IPS-20b (cell line): Measurements from ENCODE around the gene TLX2.

Source experiments
- H3K27ac ChIP-seq: one replicate; pipeline ENCODE4 v1.5.1; 2013; ENCODE audit warnings: low read length
- H3K27me3 ChIP-seq: 2 replicates; pipeline ENCODE4 v1.6.1; 2013; ENCODE audit warnings: mild to moderate bottlenecking, low read length, inconsistent platforms; ENCODE audit not compliant: insufficient read depth
- H3K36me3 ChIP-seq: 2 replicates; pipeline ENCODE4 v1.6.1; 2013; ENCODE audit warnings: low read depth, mild to moderate bottlenecking, inconsistent platforms, low read length, moderate library complexity; ENCODE audit not compliant: insufficient read depth
- H3K4me1 ChIP-seq: 2 replicates; pipeline ENCODE4 v1.6.1; 2013; ENCODE audit warnings: mild to moderate bottlenecking, control low read depth, inconsistent platforms, low read length, moderate library complexity; ENCODE audit not compliant: insufficient read depth
- H3K4me3 ChIP-seq: 2 replicates; pipeline ENCODE4 v1.5.1; 2013; ENCODE audit warnings: mild to moderate bottlenecking, low read length, inconsistent platforms
- H3K9ac ChIP-seq: 2 replicates; pipeline ENCODE4 v1.6.1; 2013; ENCODE audit warnings: low read depth, mild to moderate bottlenecking, inconsistent platforms, low read length, moderate library complexity
- H3K9me3 ChIP-seq: 2 replicates; pipeline ENCODE4 v1.6.1; 2013; ENCODE audit warnings: mild to moderate bottlenecking, low read depth, low read length, inconsistent platforms; ENCODE audit not compliant: insufficient read depth

Gene TLX2

DNA sequence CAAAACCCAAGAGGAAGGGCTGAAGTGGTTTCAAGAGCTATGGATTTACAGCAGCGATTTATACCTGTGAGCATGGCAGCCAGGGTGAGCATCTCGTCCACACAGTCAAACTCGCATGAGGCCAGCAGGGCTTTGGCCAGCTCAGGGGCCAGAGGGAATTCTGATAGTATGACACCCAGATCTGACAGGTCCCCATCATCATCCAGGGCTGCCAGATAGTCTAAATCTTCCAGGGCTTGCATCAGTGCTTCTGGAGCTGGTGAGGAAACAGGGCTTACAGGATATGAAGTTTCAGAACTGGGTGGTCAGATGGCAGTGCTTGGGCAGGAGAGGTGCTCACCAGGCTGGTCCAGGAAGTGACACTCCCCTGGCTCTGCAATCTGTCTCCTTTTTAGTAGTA is 8.3 kb downstream of the TLX2 start:
- Histone ChIP-seq H3K27ac (no peak overlapping the region), H3K9ac (no peak overlapping the region), H3K4me1 (no peaks in the 10 kb centered on the region), H3K36me3 (peaks cover 18% of the 10 kb centered on the region), H3K9me3 (no peaks in the 10 kb centered on the region), H3K27me3 (peaks cover 63% of the 10 kb centered on the region), H3K4me3 (no peak overlapping the region)

DNA sequence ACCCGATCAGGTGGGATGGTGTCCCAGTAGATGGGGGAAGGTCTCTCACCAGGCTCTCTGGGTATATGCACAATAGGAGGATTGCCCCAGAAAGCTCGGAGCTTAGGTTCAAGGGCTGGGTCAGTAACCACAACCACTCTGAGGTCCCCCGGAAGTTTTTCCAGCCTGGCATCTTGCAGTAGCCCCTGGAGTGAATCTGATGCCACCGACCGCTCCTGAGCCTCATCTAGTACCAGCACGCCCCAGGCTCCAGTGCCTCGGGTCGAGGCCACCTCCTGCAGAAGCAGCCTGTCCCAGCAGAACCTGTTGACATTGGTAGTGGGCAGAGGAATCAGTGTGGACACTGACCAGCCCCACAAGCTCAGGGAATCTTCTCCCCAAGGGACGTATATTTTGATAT is 9.8 kb downstream of the TLX2 start:
- Histone ChIP-seq H3K27ac (no peak overlapping the region), H3K4me3 (no peak overlapping the region), H3K4me1 (no peaks in the 10 kb centered on the region), H3K9ac (no peak overlapping the region), H3K27me3 (peaks cover 48% of the 10 kb centered on the region), H3K9me3 (no peaks in the 10 kb centered on the region), H3K36me3 (peaks cover 26% of the 10 kb centered on the region)

DNA sequence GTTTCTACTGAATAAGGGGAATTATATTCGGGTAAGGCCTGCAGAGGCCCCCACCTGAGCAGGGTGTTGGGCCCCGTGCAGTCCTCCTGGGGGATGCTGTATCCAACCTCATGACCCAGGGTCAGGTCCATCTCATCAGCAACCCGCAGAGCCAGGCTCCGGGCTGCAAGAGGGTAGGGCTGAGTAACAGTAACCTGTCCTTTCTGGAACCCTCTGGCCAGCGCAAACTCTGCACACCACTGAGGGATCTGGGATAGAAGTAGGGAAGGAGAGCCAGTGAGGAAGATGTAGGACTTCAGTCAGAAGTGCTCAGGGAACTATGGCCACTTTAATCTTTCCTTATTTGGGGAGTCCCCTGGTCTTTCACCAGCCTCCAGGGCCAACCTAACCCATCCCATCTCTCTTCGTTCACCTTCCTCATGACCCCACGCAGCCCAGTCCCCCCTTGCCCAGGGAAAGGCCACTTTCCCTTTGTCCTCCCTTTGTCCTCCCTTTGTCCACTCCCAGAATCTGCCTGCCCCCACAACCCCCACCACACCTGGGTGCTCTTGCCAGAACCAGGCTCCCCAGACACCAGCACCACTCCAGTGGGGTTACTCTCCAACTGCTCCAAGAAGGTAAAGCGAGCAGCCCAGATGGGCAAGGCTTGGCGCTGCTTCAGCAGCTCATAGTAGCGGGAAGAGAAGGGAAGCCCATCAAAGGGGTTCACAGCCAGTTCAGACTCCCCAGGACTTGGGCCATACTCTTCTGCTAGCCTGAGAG is 10.9 kb downstream of the TLX2 start:
- H3K9me3 ChIP-seq, result no peaks in the 10 kb centered on the region
- H3K36me3 ChIP-seq, result peaks cover 26% of the 10 kb centered on the region
- no peak overlapping the region for H3K9ac ChIP-seq
- H3K27me3 ChIP-seq, result peaks cover 37% of the 10 kb centered on the region
- no peaks in the 10 kb centered on the region for H3K4me1 ChIP-seq
- no peak overlapping the region for H3K4me3 ChIP-seq
- no peak overlapping the region for H3K27ac ChIP-seq

DNA sequence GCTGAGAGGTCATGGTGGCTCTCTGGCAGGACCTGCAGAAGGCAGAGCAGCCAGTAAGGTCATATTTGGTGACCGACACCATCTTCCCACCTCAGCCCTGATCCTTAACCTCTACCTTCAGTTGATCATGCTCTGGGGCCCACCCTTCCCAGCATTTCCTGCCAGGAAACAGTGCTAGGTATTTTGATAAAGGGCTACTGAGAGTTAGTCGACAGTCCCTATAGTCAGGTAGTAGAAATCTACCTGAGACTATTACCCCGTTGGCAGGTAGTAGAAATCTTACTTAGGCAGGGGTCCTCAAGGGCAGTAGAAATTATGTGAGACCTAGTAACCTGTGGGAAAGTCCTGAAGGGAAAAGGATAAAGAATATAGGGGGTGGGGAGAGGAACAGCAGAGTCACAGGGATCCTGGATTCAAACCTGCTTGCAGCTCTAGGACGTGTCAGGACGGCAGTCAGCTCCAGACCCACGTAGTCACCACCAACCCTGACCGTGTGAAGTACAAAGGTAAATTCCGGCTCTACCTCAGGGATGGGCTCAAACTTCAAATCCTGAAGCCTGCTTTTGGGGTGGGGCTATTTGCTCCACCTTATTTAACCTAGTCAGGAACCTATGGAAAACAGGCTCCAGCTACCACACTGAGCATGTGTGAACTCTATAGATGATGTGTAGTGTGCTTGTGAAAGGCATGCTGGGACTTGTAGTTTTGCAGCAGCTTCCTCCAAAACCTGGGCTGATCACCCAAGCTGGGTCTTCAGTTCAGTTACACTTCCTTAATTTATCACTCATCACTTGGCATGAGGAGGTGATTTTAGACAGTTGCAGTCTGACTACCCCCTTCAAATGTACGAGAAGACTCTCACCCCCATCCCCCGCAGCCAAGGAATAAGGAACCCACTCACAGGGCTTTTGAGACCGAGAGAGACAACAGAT is 11.7 kb downstream of the TLX2 start, which contains the start of gene DQX1:
Gene DQX1, minus strand, starts transcription at position 515 of the 932 bp plus-strand sequence. Its CDS starts 502 bp downstream, at position 13.
- no peak within 1 kb of the TSS for H3K27ac ChIP-seq
- no peaks in the 10 kb centered on the region for H3K4me1 ChIP-seq
- no peak within 1 kb of the TSS for H3K4me3 ChIP-seq
- peaks cover 34% of the 10 kb centered on the region for H3K27me3 ChIP-seq
- no peaks in the 10 kb centered on the region for H3K9me3 ChIP-seq
- H3K36me3 ChIP-seq, result peaks cover 26% of the 10 kb centered on the region
- no peak within 1 kb of the TSS for H3K9ac ChIP-seq

DNA sequence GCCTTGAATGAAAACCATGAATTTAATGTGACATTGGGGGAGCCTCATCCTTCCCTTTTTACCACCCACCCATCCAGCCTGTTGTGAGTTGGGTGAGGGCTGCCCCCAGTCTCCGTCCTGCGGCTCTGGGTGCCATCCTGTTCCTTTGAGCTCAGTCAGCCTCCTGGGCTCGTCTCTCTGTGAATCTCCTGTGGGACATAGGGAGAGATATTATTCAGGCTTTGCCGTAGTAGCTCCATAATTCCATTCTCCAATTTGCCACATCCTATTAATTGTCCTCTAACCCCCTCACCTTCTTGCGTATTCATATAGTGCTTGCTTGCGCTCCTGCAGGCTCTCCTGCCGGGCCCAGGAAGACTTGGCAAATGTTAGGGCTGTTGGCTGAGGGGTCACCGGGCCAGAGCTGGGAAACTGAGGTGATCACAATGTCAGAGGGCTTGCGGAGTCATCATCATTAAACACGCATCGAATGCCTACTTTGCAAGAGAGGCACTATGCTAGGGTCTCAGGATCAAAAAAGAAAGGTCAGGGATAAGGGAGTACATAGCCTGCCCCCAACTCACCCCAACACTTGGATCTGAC is 12.5 kb downstream of the TLX2 start:
- no peak overlapping the region for H3K4me3 ChIP-seq
- no peaks in the 10 kb centered on the region for H3K4me1 ChIP-seq
- H3K27me3 ChIP-seq, result peaks cover 27% of the 10 kb centered on the region
- H3K36me3 ChIP-seq, result peaks cover 32% of the 10 kb centered on the region
- no peaks in the 10 kb centered on the region for H3K9me3 ChIP-seq
- no peak overlapping the region for H3K9ac ChIP-seq
- no peak overlapping the region for H3K27ac ChIP-seq

DNA sequence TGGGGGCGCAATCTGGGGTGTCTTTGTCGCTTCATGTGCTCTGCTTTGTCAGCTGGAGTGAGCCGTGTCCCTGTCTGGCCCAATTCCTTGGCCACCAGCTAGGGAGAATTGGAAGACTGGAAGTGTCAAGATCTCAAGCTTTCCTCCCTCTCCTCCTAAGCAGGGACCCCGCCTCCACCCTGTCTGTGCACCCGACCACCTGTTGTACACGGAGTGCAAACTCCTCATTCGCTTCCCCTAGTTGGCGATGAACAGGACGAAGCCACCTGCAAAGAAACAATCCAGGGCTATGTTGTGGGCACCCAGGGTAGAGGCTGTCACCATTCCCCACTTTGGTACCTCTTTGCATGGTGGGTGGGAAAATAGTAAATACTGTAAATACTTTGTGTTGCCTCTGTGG is 13.5 kb downstream of the TLX2 start:
- Histone ChIP-seq H3K4me1 (no peaks in the 10 kb centered on the region), H3K27ac (no peak overlapping the region), H3K36me3 (peaks cover 42% of the 10 kb centered on the region), H3K9ac (no peak overlapping the region), H3K4me3 (no peak overlapping the region), H3K27me3 (peaks cover 17% of the 10 kb centered on the region), H3K9me3 (no peaks in the 10 kb centered on the region)

DNA sequence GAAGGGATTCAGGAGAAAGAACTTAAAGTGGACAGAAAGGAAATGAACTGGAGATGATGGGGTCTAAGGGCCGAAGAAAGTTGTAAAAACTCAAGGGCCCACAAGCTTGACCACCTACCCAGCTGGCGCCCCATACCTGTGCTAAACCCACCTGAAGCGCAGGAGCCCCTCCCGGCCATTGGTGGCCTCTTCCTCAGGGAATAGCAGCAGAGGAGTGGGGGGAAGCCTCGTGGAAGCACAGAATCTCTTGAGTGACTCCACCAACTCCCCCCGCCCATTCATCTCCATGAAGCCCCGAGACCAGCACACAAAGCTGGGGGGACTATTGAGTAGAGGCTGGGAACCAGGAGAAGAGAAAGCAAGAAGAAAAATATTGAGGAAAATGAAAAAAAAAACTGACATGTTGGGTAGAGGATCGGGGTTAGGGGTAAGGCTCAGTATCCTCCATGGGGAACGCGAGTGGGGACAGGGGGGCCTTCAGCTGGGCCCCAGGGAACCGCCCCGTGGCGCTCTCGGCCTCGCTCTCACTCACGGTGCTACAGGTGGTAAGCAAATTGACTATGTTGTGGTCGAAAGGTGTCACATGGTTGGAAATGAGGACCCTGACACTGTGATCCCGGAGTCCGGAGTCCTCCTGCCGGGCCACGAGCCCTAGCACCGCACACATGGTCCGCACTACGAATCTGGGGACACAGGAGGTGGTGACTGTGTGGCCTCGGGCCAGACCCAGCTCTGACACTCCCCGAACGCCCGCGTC is 14.5 kb downstream of the TLX2 start:
- Histone ChIP-seq H3K9me3 (no peaks in the 10 kb centered on the region), H3K4me1 (no peaks in the 10 kb centered on the region), H3K9ac (peak overlapping the region; percentile 97), H3K36me3 (peaks cover 53% of the 10 kb centered on the region), H3K27ac (peak overlapping the region; percentile 53), H3K4me3 (peak overlapping the region; percentile 99), H3K27me3 (peaks cover 7% of the 10 kb centered on the region; the same call in 1 of the 2 replicates)

DNA sequence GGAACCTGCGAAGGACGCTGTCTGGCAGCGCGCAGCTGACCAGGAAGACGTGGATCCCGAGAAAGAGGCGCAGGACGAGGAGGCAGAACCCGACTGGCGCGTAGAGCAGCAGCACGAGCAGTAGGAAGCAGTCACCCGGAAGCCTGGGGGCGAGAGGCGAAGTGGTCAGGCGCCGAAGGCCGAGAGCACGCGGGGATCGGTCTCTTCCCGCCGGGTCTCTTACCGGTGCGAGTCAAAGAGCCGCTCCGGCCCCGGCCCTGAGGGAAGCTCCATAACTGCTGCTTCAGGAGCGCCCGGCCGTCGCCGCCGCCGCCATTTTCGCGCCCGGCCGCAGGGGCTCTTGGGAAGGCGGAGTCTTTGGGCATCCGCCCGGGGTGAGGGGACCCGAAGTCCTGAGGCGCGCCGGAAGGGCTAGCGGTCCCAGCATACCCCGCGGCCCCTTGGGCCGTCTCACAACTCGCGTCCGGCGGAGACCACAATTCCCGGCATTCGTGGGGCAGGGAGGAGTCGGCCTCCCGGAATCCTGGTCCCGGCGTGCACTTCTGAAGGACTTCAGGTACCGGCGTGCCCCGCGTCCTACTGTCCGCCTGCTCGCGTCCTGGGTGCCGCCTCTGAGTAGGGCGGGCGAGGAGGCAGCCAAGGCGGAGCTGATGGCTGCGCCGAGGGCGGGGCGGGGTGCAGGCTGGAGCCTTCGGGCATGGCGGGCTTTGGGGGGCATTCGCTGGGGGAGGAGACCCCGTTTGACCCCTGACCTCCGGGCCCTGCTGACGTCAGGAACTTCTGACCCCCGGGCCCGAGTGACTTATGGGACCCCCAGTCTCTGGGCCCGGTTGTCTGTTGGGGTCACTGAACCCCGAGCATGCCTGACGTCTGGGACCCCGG is 15.3 kb downstream of the TLX2 start, which contains the start of the genes AUP1 and HTRA2:
Gene AUP1, minus strand, starts transcription at position 350 of the 882 bp plus-strand sequence. Its CDS starts 77 bp downstream, at position 273.
Gene HTRA2, plus strand, starts transcription at position 577 of the 882 bp plus-strand sequence. Its CDS starts 74 bp downstream, at position 651.
- Histone ChIP-seq H3K9ac (peak within 1 kb of the TSS; percentile 97), H3K27me3 (peaks cover 6% of the 10 kb centered on the region; the same call in 1 of the 2 replicates), H3K27ac (peak within 1 kb of the TSS; percentile 53), H3K4me3 (peak within 1 kb of the TSS; percentile 99), H3K36me3 (peaks cover 61% of the 10 kb centered on the region), H3K9me3 (no peaks in the 10 kb centered on the region), H3K4me1 (no peaks in the 10 kb centered on the region)

DNA sequence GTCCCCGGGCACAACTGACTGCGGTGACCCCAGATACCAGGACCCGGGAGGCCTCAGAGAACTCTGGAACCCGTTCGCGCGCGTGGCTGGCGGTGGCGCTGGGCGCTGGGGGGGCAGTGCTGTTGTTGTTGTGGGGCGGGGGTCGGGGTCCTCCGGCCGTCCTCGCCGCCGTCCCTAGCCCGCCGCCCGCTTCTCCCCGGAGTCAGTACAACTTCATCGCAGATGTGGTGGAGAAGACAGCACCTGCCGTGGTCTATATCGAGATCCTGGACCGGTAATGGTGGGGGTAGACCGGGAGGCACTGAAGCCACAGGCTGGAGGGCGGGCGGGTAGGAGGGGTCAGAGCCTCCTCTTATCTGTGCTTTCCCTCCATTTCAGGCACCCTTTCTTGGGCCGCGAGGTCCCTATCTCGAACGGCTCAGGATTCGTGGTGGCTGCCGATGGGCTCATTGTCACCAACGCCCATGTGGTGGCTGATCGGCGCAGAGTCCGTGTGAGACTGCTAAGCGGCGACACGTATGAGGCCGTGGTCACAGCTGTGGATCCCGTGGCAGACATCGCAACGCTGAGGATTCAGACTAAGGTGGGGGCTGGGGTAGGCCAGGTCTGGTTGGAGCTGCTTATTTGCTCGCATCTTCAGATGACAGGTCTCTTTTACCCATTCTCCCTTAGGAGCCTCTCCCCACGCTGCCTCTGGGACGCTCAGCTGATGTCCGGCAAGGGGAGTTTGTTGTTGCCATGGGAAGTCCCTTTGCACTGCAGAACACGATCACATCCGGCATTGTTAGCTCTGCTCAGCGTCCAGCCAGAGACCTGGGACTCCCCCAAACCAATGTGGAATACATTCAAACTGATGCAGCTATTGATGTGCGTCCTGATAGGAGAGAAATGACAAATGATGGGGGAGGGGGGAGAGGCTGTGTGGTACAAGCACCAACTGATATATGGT is 16.3 kb downstream of the TLX2 start:
- H3K27ac ChIP-seq, result no peak overlapping the region

More for the DNA sequence above, 16.3 kb downstream of the TLX2 start:
- peaks cover 6% of the 10 kb centered on the region; the same call in 1 of the 2 replicates for H3K27me3 ChIP-seq
- peaks cover 61% of the 10 kb centered on the region for H3K36me3 ChIP-seq
- H3K4me1 ChIP-seq, result no peaks in the 10 kb centered on the region
- peak overlapping the region; percentile 99 for H3K4me3 ChIP-seq
- H3K9me3 ChIP-seq, result no peaks in the 10 kb centered on the region
- peak overlapping the region; percentile 75; the same call in 1 of the 2 replicates for H3K9ac ChIP-seq
